ENCODE data around the gene CFAP46.

GRCh38 chr10:132817701-132818211 is 124.6 kb downstream of the CFAP46 start:
- TF ChIP-seq CTCF (IDR thresholded peaks at IDR 0.05; ENCODE audit: poor library complexity, severe bottlenecking) (no peak), EP300 (conservative IDR thresholded peaks at IDR 0.05; ENCODE audit: poor library complexity, severe bottlenecking) (no peak), MXI1 (conservative IDR thresholded peaks at IDR 0.05; ENCODE audit: poor library complexity, severe bottlenecking) (no peak), TAF1 (IDR thresholded peaks at IDR 0.05; ENCODE audit: low read depth) (no peak), POLR2AphosphoS5 (IDR thresholded peaks at IDR 0.05) (no peak), EZH2 (IDR thresholded peaks at IDR 0.05; ENCODE audit: borderline replicate concordance, insufficient read depth, low read length, poor library complexity, severe bottlenecking) (no peak)

All from neural cell (in vitro differentiated cells).